Kidney (tissue), 14 donors: ENCODE data around the gene PRM2. TPM values are rescaled to one million over a fixed set of nuclear protein-coding genes. Genes with fewer than 3 reads are reported as not detected.

Experiments
- DNase-seq, 5 donors: peaks; one replicate each; pipeline ENCODE4 v3.0.0-alpha.2; 2013 to 2020
- FAIRE-seq: peaks from 2 replicates; lab custom pipeline; 2012; peaks lifted over from hg19 to GRCh38; lab: Jason Lieb, UNC
- H3K27ac ChIP-seq, 2 donors: one replicate each; pipeline ENCODE4 v1.7.0; 2013; ENCODE audit warnings: low read depth in 2 of 2, low read length in 2 of 2, inconsistent platforms in 1 of 2
- H3K27me3 ChIP-seq: one replicate; pipeline ENCODE4 v1.7.1; 2013; ENCODE audit warnings: low read length, inconsistent platforms; ENCODE audit not compliant: control insufficient read depth, insufficient read depth
- H3K36me3 ChIP-seq, 3 donors: one replicate each; pipeline versions ENCODE4 v1.7.0 to v1.7.1; 2013; ENCODE audit warnings: low read length in 3 of 3, control low read depth in 1 of 3, inconsistent platforms in 1 of 3; ENCODE audit not compliant: insufficient read depth in 3 of 3, control insufficient read depth in 2 of 3
- H3K4me1 ChIP-seq, 3 donors: one replicate each; pipeline versions ENCODE4 v1.7.0 to v1.7.1; 2013; ENCODE audit warnings: low read length in 3 of 3, inconsistent platforms in 1 of 3, low read depth in 1 of 3; ENCODE audit not compliant: control insufficient read depth in 2 of 3, insufficient read depth in 2 of 3
- H3K4me3 ChIP-seq, 3 donors: one replicate each; pipeline versions ENCODE4 v1.7.0 to v1.8.1; 2013; ENCODE audit warnings: low read length in 3 of 3, control low read depth in 1 of 3, inconsistent platforms in 1 of 3
- H3K9ac ChIP-seq, 3 donors: one replicate each; pipeline versions ENCODE4 v1.7.0 to v1.7.1; 2013; ENCODE audit warnings: low read length in 3 of 3, control low read depth in 1 of 3, inconsistent platforms in 1 of 3
- H3K9me3 ChIP-seq, 3 donors: one replicate each; pipeline versions ENCODE4 v1.7.0 to v1.7.1; 2013; ENCODE audit warnings: low read length in 3 of 3, control low read depth in 1 of 3, inconsistent platforms in 1 of 3; ENCODE audit not compliant: control insufficient read depth in 2 of 3, insufficient read depth in 1 of 3
- CTCF ChIP-seq: IDR thresholded peaks from 3 replicates; pipeline ENCODE4 v1.5.1; 2012; ENCODE audit warnings: mild to moderate bottlenecking, moderate library complexity, borderline replicate concordance; ENCODE audit not compliant: insufficient read depth; ENCODE audit errors: extremely low read depth
- intact Hi-C: fragments of 100-400 bp; cut with DNase I; formaldehyde crosslinking; loops from one replicate; pipeline ENCODE4 v1.11.1; 2022
- polyA plus RNA-seq: library from polyadenylated mRNA; stranded (reverse); fragments of 350-450 nt; fragmentation: Illumina TruSeq; extraction: RNeasy Lipid Tissue Mini Kit (QIAGEN cat#74804); gene quantifications from one replicate; pipeline ENCODE4 v1.2.3, GENCODE V29; 2014; ENCODE audit warnings: low read depth, low replicate concordance; ENCODE audit not compliant: insufficient read depth
- total RNA-seq: library from RNA; stranded (reverse); fragmentation: NEBNext Ultra II Directional; extraction: Animal tissue kit (Norgen Biotek cat#: 25700); gene quantifications from one replicate; pipeline ENCODE4 v1.2.1, GENCODE V29; 2021
- donor health status: control.
- donor health status: control.
- donor health status: control.
- donor health status: control.
- donor health status: control.
- donor health status: DM: yes; HTN: yes; CAD: no.
- donor health status: Normal renal cell carcinoma (clear cell type).

PRM2 gene
- total and polyA plus RNA-seq, 2 donors from 2014 or later, result not detected

DNA sequence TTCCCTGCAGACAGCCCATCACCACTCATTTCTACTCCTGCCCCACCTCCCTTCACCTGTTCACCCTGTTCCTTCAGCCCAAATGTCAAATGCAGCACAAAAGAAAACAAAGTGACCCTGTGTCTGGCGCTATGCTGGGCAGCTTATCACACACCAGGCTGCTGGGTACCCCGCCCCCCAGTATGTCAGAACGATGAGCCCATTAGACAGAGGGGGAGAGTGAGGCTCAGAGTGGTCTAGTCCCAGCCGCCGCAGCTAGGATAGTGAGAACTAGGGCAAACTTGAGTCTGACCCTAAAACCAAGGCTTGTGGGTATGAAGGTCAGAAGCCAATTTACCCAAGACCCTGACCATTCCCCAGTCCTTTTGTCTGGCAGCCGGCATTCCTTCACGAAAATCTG lies 11.2 kb downstream of the PRM2 start:
- DNase-seq (no peak), FAIRE-seq (no peak)
- no peak for TF ChIP-seq CTCF
- H3K9ac ChIP-seq, result no peak overlapping the region
- no peak overlapping the region for H3K4me3 ChIP-seq
- intact Hi-C loops, result no loop called here
- H3K4me1 ChIP-seq, result peaks cover 0 to 2% (median 0%) of the 10 kb centered on the region in 3 donors
- H3K27me3 ChIP-seq, result no peaks in the 10 kb centered on the region
- H3K27ac ChIP-seq, result no peak overlapping the region
- no peaks in the 10 kb centered on the region for H3K9me3 ChIP-seq
- no peaks in the 10 kb centered on the region for H3K36me3 ChIP-seq

DNA sequence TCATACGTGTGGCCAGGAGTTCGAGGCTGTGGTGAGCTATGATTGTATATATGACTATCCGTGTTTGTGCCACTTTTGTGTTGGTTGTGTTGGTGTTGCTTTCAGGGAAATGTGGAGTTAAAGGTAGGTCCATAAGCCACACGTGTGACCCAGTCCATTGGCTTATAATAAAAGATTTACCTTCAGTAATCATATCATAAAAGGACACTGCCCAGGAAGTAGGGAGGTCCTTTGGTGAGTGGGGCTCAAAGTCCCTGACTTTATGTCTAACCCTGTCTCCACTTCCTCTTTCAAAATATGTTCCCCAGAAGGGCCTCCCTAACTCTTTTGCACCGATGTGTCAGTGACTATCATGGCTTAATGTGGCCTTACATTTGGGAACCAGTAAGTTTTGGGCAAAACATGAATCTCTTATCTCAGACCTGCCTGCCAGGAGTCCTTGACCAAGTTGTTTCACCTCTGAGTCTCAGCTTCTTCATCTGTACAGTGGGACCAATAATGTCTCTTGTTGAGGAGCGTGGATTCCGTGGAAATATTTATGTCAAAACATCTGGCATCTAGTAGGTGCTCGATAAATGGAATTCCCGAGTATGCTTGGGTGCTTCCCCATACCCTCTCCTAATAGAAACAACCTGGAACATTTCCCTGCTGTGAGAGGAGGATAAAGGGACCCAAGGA lies 12.0 kb downstream of the PRM2 start:
- intact Hi-C loops, result no loop called here
- H3K27me3 ChIP-seq, result no peaks in the 10 kb centered on the region
- DNase-seq (no peak), FAIRE-seq (no peak)
- TF ChIP-seq CTCF, result no peak
- H3K36me3 ChIP-seq, result no peaks in the 10 kb centered on the region
- no peak overlapping the region for H3K4me3 ChIP-seq
- no peak overlapping the region for H3K27ac ChIP-seq
- peaks cover 0 to 4% (median 3%) of the 10 kb centered on the region in 3 donors for H3K4me1 ChIP-seq
- no peaks in the 10 kb centered on the region for H3K9me3 ChIP-seq
- H3K9ac ChIP-seq, result no peak overlapping the region

DNA sequence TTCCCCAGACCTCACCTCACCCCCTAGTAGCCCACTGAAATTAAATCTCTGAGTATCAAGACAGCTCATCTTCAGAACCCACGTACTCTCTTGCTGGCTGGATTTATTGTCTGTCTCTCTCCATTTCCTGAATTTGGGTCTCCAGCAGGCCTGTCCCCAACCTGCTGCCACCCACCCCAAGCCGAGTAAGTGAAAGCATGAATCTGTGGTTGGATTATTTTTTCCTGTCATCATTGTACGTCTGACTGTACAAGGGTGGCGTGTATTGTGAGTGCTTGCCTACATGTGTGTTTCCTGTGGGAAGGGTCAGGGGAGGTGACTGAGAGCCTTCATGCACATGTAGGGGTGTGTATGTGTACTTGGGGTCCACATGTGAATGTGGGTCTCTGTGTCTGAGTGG lies 12.5 kb downstream of the PRM2 start:
- H3K4me1 ChIP-seq, result peaks cover 0 to 9% (median 8%) of the 10 kb centered on the region in 3 donors
- DNase-seq (no peak), FAIRE-seq (no peak)
- H3K9ac ChIP-seq, result no peak overlapping the region
- no peaks in the 10 kb centered on the region for H3K27me3 ChIP-seq
- no peak overlapping the region for H3K27ac ChIP-seq
- no peaks in the 10 kb centered on the region for H3K9me3 ChIP-seq
- no peak for TF ChIP-seq CTCF
- no peak overlapping the region for H3K4me3 ChIP-seq
- no peaks in the 10 kb centered on the region for H3K36me3 ChIP-seq
- intact Hi-C loops, result no loop called here

- no peak for FAIRE-seq
- intact Hi-C loops, result no loop called here
- Histone ChIP-seq H3K4me1 (peaks cover 0 to 12% (median 11%) of the 10 kb centered on the region in 3 donors), H3K27ac (no peak overlapping the region), H3K4me3 (no peak overlapping the region), H3K9ac (no peak overlapping the region), H3K36me3 (no peaks in the 10 kb centered on the region), H3K27me3 (no peaks in the 10 kb centered on the region), H3K9me3 (no peaks in the 10 kb centered on the region)
- DNase-seq, result no peak
- no peak for TF ChIP-seq CTCF
Observed at GRCh38 chr16:11262915-11263314, 13.4 kb downstream of the PRM2 start.
